ENCODE data around the gene SH3BGRL.

SH3BGRL gene

DNA sequence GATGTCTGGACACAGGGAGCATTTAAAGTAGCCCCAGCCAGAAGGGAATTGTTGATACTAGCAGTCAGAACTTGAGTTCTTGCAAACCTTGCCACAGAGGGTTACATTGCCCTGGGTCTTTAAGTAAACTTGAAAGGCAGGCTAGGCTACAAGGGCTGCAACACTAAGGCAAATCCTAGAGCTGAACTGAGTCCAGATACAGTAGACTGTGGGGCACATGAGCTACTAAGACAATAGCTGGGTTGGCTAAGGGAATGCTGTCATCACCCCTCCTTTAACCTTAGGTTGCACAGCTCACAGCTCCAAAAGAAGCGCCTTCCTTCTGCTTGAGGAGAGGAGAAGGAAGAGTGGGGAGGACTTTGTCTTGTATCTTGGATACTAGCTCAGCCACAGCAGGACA, 35.6 kb downstream of the SH3BGRL start:
- H3K14ac ChIP-seq (ENCODE audit: low read length), result no peak overlapping the region
- no peak overlapping the region for H2BK15ac ChIP-seq (ENCODE audit: low read length)
- no peak overlapping the region for H3K4me3 ChIP-seq (ENCODE audit: low read length in 2 of 2)
- H2BK120ac ChIP-seq (ENCODE audit: low read depth, low read length), result no peak overlapping the region
- no peak overlapping the region for H2AFZ ChIP-seq (ENCODE audit: low read length)
- no peak overlapping the region for H2AK5ac ChIP-seq (ENCODE audit: low read depth, low read length)
- no peaks in the 10 kb centered on the region for H3K4me1 ChIP-seq (ENCODE audit: control insufficient read depth in 2 of 2, insufficient read depth in 1 of 2, low read depth in 1 of 2, low read length in 2 of 2)
- no peak overlapping the region for H4K8ac ChIP-seq (ENCODE audit: low read depth, low read length)
- no peak overlapping the region for H2BK5ac ChIP-seq (ENCODE audit: low read length)
- no peaks in the 10 kb centered on the region for H3K27me3 ChIP-seq (ENCODE audit: control insufficient read depth in 3 of 3, insufficient read depth in 3 of 3, low read depth in 1 of 3, low read length in 3 of 3)
- no peak overlapping the region for H3K27ac ChIP-seq (replicated peaks; ENCODE audit: low read length)
- H3K23ac ChIP-seq (ENCODE audit: low read depth, low read length, poor library complexity), result no peak overlapping the region
- H3K18ac ChIP-seq (ENCODE audit: low read length), result no peak overlapping the region
- no peaks in the 10 kb centered on the region for H3K9me3 ChIP-seq (replicated peaks in 1 of 2; ENCODE audit: control insufficient read depth in 2 of 2, insufficient read depth in 1 of 2, low read depth in 1 of 2, low read length in 2 of 2)
- no peak overlapping the region for H3K9ac ChIP-seq (ENCODE audit: low read depth, low read length, poor library complexity)
- H3K79me1 ChIP-seq (ENCODE audit: low read depth, low read length), result peaks cover 2% of the 10 kb centered on the region
- peaks cover 0 to 24% of the 10 kb centered on the region in 2 donors for H3K36me3 ChIP-seq (replicated peaks in 1 of 2; ENCODE audit: control insufficient read depth in 2 of 2, insufficient read depth in 2 of 2, low read length in 2 of 2)
- no peak overlapping the region for H2BK12ac ChIP-seq (ENCODE audit: low read length)
- H3K4ac ChIP-seq (ENCODE audit: low read length), result no peak overlapping the region
- no CpG with 5 or more reads among the region's 1 CpG for WGBS, 2 donors (ENCODE audit: extremely low coverage in 2 of 2, insufficient read length in 2 of 2, insufficient replicate concordance in 1 of 2)
- no peak for DNase-seq (ENCODE audit: low spot score)
- H3K4me2 ChIP-seq (ENCODE audit: insufficient read depth, low read length, poor library complexity, severe bottlenecking), result no peak overlapping the region
- no peak overlapping the region for H4K91ac ChIP-seq (ENCODE audit: low read depth, low read length, poor library complexity)

DNA sequence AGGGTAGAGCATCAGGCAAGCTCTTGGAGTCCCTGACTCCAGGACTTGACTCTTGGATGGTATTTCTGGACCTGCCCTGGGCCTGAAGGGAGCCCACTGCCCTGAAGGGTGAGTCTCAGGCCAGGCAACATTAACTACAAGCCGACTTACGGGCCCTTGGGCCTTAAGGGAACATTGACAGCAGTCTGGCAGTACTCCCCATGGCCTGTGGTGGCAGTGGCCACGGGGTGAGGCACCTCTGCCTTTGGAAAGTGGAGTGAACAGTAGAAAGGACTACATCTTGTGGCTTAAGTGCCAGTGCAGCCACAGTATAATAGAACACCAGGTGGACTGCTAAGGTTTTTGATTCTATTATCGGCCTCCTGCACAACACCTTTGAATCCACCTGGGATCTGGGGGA, 36.3 kb downstream of the SH3BGRL start:
- Histone ChIP-seq H3K4ac (ENCODE audit: low read length) (no peak overlapping the region), H3K14ac (ENCODE audit: low read length) (no peak overlapping the region), H3K4me2 (ENCODE audit: insufficient read depth, low read length, poor library complexity, severe bottlenecking) (no peak overlapping the region), H2BK5ac (ENCODE audit: low read length) (no peak overlapping the region), H2AK5ac (ENCODE audit: low read depth, low read length) (no peak overlapping the region), H3K23ac (ENCODE audit: low read depth, low read length, poor library complexity) (no peak overlapping the region), H2BK12ac (ENCODE audit: low read length) (no peak overlapping the region), H3K79me1 (ENCODE audit: low read depth, low read length) (peaks cover 2% of the 10 kb centered on the region), H4K8ac (ENCODE audit: low read depth, low read length) (no peak overlapping the region), H3K27me3 (ENCODE audit: control insufficient read depth in 3 of 3, insufficient read depth in 3 of 3, low read depth in 1 of 3, low read length in 3 of 3) (no peaks in the 10 kb centered on the region), H4K91ac (ENCODE audit: low read depth, low read length, poor library complexity) (no peak overlapping the region), H3K9me3 (replicated peaks in 1 of 2; ENCODE audit: control insufficient read depth in 2 of 2, insufficient read depth in 1 of 2, low read depth in 1 of 2, low read length in 2 of 2) (no peaks in the 10 kb centered on the region), H2BK120ac (ENCODE audit: low read depth, low read length) (no peak overlapping the region), H3K4me1 (ENCODE audit: control insufficient read depth in 2 of 2, insufficient read depth in 1 of 2, low read depth in 1 of 2, low read length in 2 of 2) (no peaks in the 10 kb centered on the region), H3K9ac (ENCODE audit: low read depth, low read length, poor library complexity) (no peak overlapping the region), H3K4me3 (ENCODE audit: low read length in 2 of 2) (no peak overlapping the region), H2BK15ac (ENCODE audit: low read length) (no peak overlapping the region), H2AFZ (ENCODE audit: low read length) (no peak overlapping the region), H3K18ac (ENCODE audit: low read length) (no peak overlapping the region), H3K27ac (replicated peaks; ENCODE audit: low read length) (no peak overlapping the region), H3K36me3 (replicated peaks in 1 of 2; ENCODE audit: control insufficient read depth in 2 of 2, insufficient read depth in 2 of 2, low read length in 2 of 2) (peaks cover 0 to 24% of the 10 kb centered on the region in 2 donors)
- DNase-seq (ENCODE audit: low spot score), result no peak
- no CpG with 5 or more reads among the region's 4 CpGs for WGBS, 2 donors (ENCODE audit: extremely low coverage in 2 of 2, insufficient read length in 2 of 2, insufficient replicate concordance in 1 of 2)

DNA sequence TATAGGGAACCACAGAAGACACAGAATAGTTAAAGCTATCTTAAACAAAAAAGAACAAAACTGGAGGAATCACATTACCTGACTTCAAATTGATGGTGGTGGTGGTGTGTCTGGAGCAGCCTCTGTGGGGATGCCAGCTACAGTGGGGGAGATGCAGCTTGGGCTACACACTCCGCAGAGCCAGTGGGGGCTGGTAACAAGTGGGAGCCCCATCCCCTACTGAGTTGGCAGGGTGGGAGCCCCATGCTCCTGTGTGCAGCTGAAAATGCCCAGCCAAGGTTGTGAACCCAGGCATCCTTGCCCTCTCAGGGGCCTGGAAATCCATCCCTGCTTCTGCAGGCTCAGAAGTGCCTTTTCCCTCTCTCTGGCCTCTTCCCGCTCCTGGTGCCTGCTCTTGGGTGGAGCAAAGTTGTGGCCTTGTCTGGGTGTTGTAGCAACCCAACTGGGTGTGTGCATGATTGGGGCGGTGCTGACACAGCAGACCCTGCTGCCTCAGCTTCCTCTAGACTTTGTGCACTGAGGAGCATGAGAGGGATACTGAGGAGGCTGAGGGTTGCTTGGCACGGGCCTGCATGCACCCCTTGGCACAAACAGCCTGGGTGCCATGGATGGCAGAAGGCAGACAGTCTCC, 38.9 kb downstream of the SH3BGRL start:
- peaks cover 0 to 24% of the 10 kb centered on the region in 2 donors for H3K36me3 ChIP-seq (replicated peaks in 1 of 2; ENCODE audit: control insufficient read depth in 2 of 2, insufficient read depth in 2 of 2, low read length in 2 of 2)
- H2AK5ac ChIP-seq (ENCODE audit: low read depth, low read length), result no peak overlapping the region
- H2BK15ac ChIP-seq (ENCODE audit: low read length), result no peak overlapping the region

DNA sequence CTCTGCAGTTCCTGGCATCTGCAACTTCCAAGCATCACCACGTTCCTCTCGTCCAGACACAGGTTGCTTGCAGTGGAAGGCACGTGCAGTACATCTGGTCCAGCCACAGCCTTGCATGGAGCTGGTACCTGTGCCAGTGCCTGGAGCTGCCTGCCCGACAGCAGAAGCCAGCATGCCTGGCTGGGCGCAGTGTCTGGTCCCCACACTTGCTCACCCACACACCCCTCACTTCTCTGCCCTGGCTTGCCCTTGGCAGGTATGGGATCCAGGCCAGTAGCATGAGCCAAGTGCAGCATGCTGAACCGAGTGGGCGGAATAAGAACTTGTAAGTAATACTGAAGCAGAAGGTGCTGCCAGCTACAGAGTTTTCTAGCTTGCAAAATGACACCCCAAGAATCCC, 39.9 kb downstream of the SH3BGRL start:
- no peak overlapping the region for H2BK5ac ChIP-seq (ENCODE audit: low read length)
- no peaks in the 10 kb centered on the region for H3K9me3 ChIP-seq (replicated peaks in 1 of 2; ENCODE audit: control insufficient read depth in 2 of 2, insufficient read depth in 1 of 2, low read depth in 1 of 2, low read length in 2 of 2)
- WGBS, 2 donors (ENCODE audit: extremely low coverage in 2 of 2, insufficient read length in 2 of 2, insufficient replicate concordance in 1 of 2), result no CpG with 5 or more reads among the region's 7 CpGs
- peaks cover 2% of the 10 kb centered on the region for H3K79me1 ChIP-seq (ENCODE audit: low read depth, low read length)
- H4K91ac ChIP-seq (ENCODE audit: low read depth, low read length, poor library complexity), result no peak overlapping the region
- no peak overlapping the region for H3K14ac ChIP-seq (ENCODE audit: low read length)
- H4K8ac ChIP-seq (ENCODE audit: low read depth, low read length), result no peak overlapping the region
- DNase-seq (ENCODE audit: low spot score), result no peak
- H3K4me2 ChIP-seq (ENCODE audit: insufficient read depth, low read length, poor library complexity, severe bottlenecking), result no peak overlapping the region
- H3K27me3 ChIP-seq (ENCODE audit: control insufficient read depth in 3 of 3, insufficient read depth in 3 of 3, low read depth in 1 of 3, low read length in 3 of 3), result no peaks in the 10 kb centered on the region
- H2BK15ac ChIP-seq (ENCODE audit: low read length), result no peak overlapping the region
- no peak overlapping the region for H3K4me3 ChIP-seq (ENCODE audit: low read length in 2 of 2)
- H3K36me3 ChIP-seq (replicated peaks in 1 of 2; ENCODE audit: control insufficient read depth in 2 of 2, insufficient read depth in 2 of 2, low read length in 2 of 2), result peaks cover 0 to 24% of the 10 kb centered on the region in 2 donors
- H3K23ac ChIP-seq (ENCODE audit: low read depth, low read length, poor library complexity), result no peak overlapping the region
- no peaks in the 10 kb centered on the region for H3K4me1 ChIP-seq (ENCODE audit: control insufficient read depth in 2 of 2, insufficient read depth in 1 of 2, low read depth in 1 of 2, low read length in 2 of 2)
- H2AK5ac ChIP-seq (ENCODE audit: low read depth, low read length), result no peak overlapping the region
- no peak overlapping the region for H3K18ac ChIP-seq (ENCODE audit: low read length)
- no peak overlapping the region for H3K27ac ChIP-seq (replicated peaks; ENCODE audit: low read length)
- H3K4ac ChIP-seq (ENCODE audit: low read length), result no peak overlapping the region
- no peak overlapping the region for H2BK12ac ChIP-seq (ENCODE audit: low read length)
- H2AFZ ChIP-seq (ENCODE audit: low read length), result no peak overlapping the region
- H2BK120ac ChIP-seq (ENCODE audit: low read depth, low read length), result no peak overlapping the region
- H3K9ac ChIP-seq (ENCODE audit: low read depth, low read length, poor library complexity), result no peak overlapping the region

More for the DNA sequence above, 38.9 kb downstream of the SH3BGRL start:
- no peak overlapping the region for H3K4me2 ChIP-seq (ENCODE audit: insufficient read depth, low read length, poor library complexity, severe bottlenecking)
- H3K9me3 ChIP-seq (replicated peaks in 1 of 2; ENCODE audit: control insufficient read depth in 2 of 2, insufficient read depth in 1 of 2, low read depth in 1 of 2, low read length in 2 of 2), result no peaks in the 10 kb centered on the region
- H3K27me3 ChIP-seq (ENCODE audit: control insufficient read depth in 3 of 3, insufficient read depth in 3 of 3, low read depth in 1 of 3, low read length in 3 of 3), result no peaks in the 10 kb centered on the region
- no peak overlapping the region for H3K4ac ChIP-seq (ENCODE audit: low read length)
- H3K79me1 ChIP-seq (ENCODE audit: low read depth, low read length), result peaks cover 2% of the 10 kb centered on the region
- H4K91ac ChIP-seq (ENCODE audit: low read depth, low read length, poor library complexity), result no peak overlapping the region
- no peak overlapping the region for H2BK120ac ChIP-seq (ENCODE audit: low read depth, low read length)
- H3K4me1 ChIP-seq (ENCODE audit: control insufficient read depth in 2 of 2, insufficient read depth in 1 of 2, low read depth in 1 of 2, low read length in 2 of 2), result no peaks in the 10 kb centered on the region
- H4K8ac ChIP-seq (ENCODE audit: low read depth, low read length), result no peak overlapping the region
- no peak overlapping the region for H2BK5ac ChIP-seq (ENCODE audit: low read length)
- no peak overlapping the region for H3K9ac ChIP-seq (ENCODE audit: low read depth, low read length, poor library complexity)
- DNase-seq (ENCODE audit: low spot score), result no peak
- no peak overlapping the region for H3K27ac ChIP-seq (replicated peaks; ENCODE audit: low read length)
- no peak overlapping the region for H2BK12ac ChIP-seq (ENCODE audit: low read length)
- no peak overlapping the region for H3K4me3 ChIP-seq (ENCODE audit: low read length in 2 of 2)
- no peak overlapping the region for H2AFZ ChIP-seq (ENCODE audit: low read length)
- WGBS, 2 donors (ENCODE audit: extremely low coverage in 2 of 2, insufficient read length in 2 of 2, insufficient replicate concordance in 1 of 2), result no CpG with 5 or more reads among the region's 4 CpGs
- H3K23ac ChIP-seq (ENCODE audit: low read depth, low read length, poor library complexity), result no peak overlapping the region
- no peak overlapping the region for H3K18ac ChIP-seq (ENCODE audit: low read length)
- no peak overlapping the region for H3K14ac ChIP-seq (ENCODE audit: low read length)

All from neuronal stem cell (in vitro differentiated cells).